ENCODE measurements around the gene FTH1. TPM values are rescaled to one million over a fixed set of nuclear protein-coding genes. Genes with fewer than 3 reads are reported as not detected.

Gene FTH1
- total and polyA plus RNA-seq, 2 of the 4 experiments (the other 2 are of a cell fraction) = 344 to 2,516 TPM

- Histone ChIP-seq H3K4me1 (ENCODE audit: control insufficient read depth, insufficient read depth, low read length) (no peaks in the 10 kb centered on the region), H2BK5ac (ENCODE audit: low read depth, low read length, poor library complexity, severe bottlenecking) (no peak overlapping the region), H2AK5ac (ENCODE audit: low read depth, low read length) (no peak overlapping the region), H3K9me1 (ENCODE audit: insufficient read depth, low read length) (no peaks in the 10 kb centered on the region), H2BK15ac (ENCODE audit: low read depth, low read length) (no peak overlapping the region), H4K20me1 (ENCODE audit: insufficient read depth, low read length) (no peaks in the 10 kb centered on the region), H2AK9ac (replicated peaks; ENCODE audit: low read depth, low read length, poor library complexity) (no peak overlapping the region), H3K23ac (ENCODE audit: low read depth, low read length) (no peak overlapping the region), H4K5ac (ENCODE audit: low read depth, low read length) (no peak overlapping the region), H4K8ac (ENCODE audit: low read depth in 2 of 2, low read length in 2 of 2) (no peak overlapping the region), H3K36me3 (ENCODE audit: control insufficient read depth, insufficient read depth, low read length) (no peaks in the 10 kb centered on the region), H3K4me2 (ENCODE audit: low read depth, low read length) (no peak overlapping the region), H3K56ac (ENCODE audit: extremely low read depth, insufficient read depth, low read length) (no peak overlapping the region), H3K14ac (replicated peaks; ENCODE audit: low read depth, low read length) (no peak overlapping the region), H3K79me1 (ENCODE audit: low read depth in 1 of 2, low read length in 2 of 2) (no peaks in the 10 kb centered on the region), H3K9ac (ENCODE audit: low read depth, low read length) (no peak overlapping the region), H2BK20ac (ENCODE audit: low read depth, low read length) (no peak overlapping the region), H4K91ac (ENCODE audit: insufficient read depth, low read depth, low read length) (no peak overlapping the region), H2AFZ (replicated peaks; ENCODE audit: low read length, poor library complexity) (no peak overlapping the region), H3K27me3 (ENCODE audit: control insufficient read depth, insufficient read depth, low read length) (no peaks in the 10 kb centered on the region), H2BK120ac (ENCODE audit: low read depth, low read length) (no peak overlapping the region), H3K27ac (ENCODE audit: insufficient read depth, low read length) (no peak overlapping the region), H3K9me3 (ENCODE audit: control insufficient read depth, insufficient read depth, low read length) (peaks cover 10% of the 10 kb centered on the region), H3K18ac (ENCODE audit: low read depth, low read length) (no peak overlapping the region), H3K4me3 (ENCODE audit: insufficient read depth, low read depth, low read length) (no peak overlapping the region), H3K4ac (ENCODE audit: low read depth, low read length) (no peak overlapping the region)
- in situ Hi-C loops (cut with MboI; ENCODE audit: low sequenced_read_pairs) = no loop called here
- dilution Hi-C loops (cut with HindIII; ENCODE audit: low sequenced_read_pairs, unreplicated experiment) = no loop called here
- ChIA-PET CTCF (no interaction called here), POLR2A (ENCODE audit: unreplicated experiment) (interaction anchor here (0.6 kb wide), 1 partner anchor 40 kb away, joined by 3 read pairs; no protein-coding TSS in a partner anchor)
- TF ChIP-seq RAD21 (IDR thresholded peaks at IDR 0.05; ENCODE audit: low read length) (no peak), FOS (IDR thresholded peaks at IDR 0.05; ENCODE audit: low read depth, low read length) (no peak), MAFK (IDR thresholded peaks at IDR 0.05; ENCODE audit: low read depth, low read length) (no peak), RCOR1 (IDR thresholded peaks at IDR 0.05; ENCODE audit: insufficient replicate concordance, low read length) (no peak), BHLHE40 (IDR thresholded peaks at IDR 0.05; ENCODE audit: low read depth, low read length) (no peak), MAZ (IDR thresholded peaks at IDR 0.05; ENCODE audit: borderline replicate concordance, low read depth, low read length) (no peak), POLR2A (IDR thresholded peaks at IDR 0.05; ENCODE audit: low read depth, low read length) (no peak), CHD1 (IDR thresholded peaks at IDR 0.05; ENCODE audit: low read depth, low read length) (no peak), CEBPB (IDR thresholded peaks at IDR 0.05; ENCODE audit: low read depth, low read length) (no peak), SMC3 (IDR thresholded peaks at IDR 0.05; ENCODE audit: low read depth, low read length) (no peak), NFE2L2 (IDR thresholded peaks at IDR 0.05; ENCODE audit: low read depth, low read length) (no peak), CTCF (conservative IDR thresholded peaks at IDR 0.05; ENCODE audit: low read depth, low read length) (no peak), USF2 (IDR thresholded peaks at IDR 0.05; ENCODE audit: low read depth, low read length) (no peak), ELK1 (IDR thresholded peaks at IDR 0.05; ENCODE audit: borderline replicate concordance, low read depth, low read length) (no peak), RFX5 (IDR thresholded peaks at IDR 0.05; ENCODE audit: low read depth, low read length) (no peak), MXI1 (IDR thresholded peaks at IDR 0.05; ENCODE audit: borderline replicate concordance, low read depth, low read length) (no peak)
- no CpG with 5 or more reads among the region's 3 CpGs for WGBS, 2 experiments (ENCODE audit: extremely low coverage in 2 of 2, insufficient read length in 1 of 2)
- ATAC-seq (ENCODE audit: low read depth) (no peak), DNase-seq (no peak)
- intact Hi-C loops (cut with micrococcal nuclease) = no loop called here
- no TSS peak for BruUV-seq (replicated peaks)
These were observed 27.5 kb upstream of the FTH1 start for GRCh38 chr11:61994981-61995380.

All from IMR-90 (cell line).